Choroid plexus epithelial cell (primary cell): ENCODE results near the gene CD22.

ENCODE experiments used
- DNase-seq: peaks from one replicate; pipeline ENCODE4 v3.0.0-alpha.2; 2010; ENCODE audit warnings: low read depth
- H3K4me3 ChIP-seq: 2 replicates; pipeline ENCODE4 v1.5.1; 2011; ENCODE audit warnings: low read depth, mild to moderate bottlenecking, control low read depth, low read length, moderate library complexity
- CTCF ChIP-seq: conservative IDR thresholded peaks from 2 replicates; pipeline ENCODE4 v1.5.1; 2011; ENCODE audit warnings: low read depth, mild to moderate bottlenecking, control low read depth, inconsistent platforms, low read length, moderate library complexity

Gene CD22

GRCh38 chr19:35308910-35309309 is 20.1 kb upstream of the CD22 start:
- DNase-seq, result no peak
- no peak for TF ChIP-seq CTCF
- no peak overlapping the region for H3K4me3 ChIP-seq

- H3K4me3 ChIP-seq, result no peak overlapping the region
- TF ChIP-seq CTCF, result no peak
- peak; percentile 89 for DNase-seq
These were observed 19.3 kb upstream of the CD22 start for GRCh38 chr19:35309481-35310279.

- DNase-seq, result no peak
- TF ChIP-seq CTCF, result no peak
- H3K4me3 ChIP-seq, result no peak overlapping the region
These were observed 18.7 kb upstream of the CD22 start for GRCh38 chr19:35310331-35310730.

GRCh38 chr19:35310811-35311465 is 18.0 kb upstream of the CD22 start:
- no peak for TF ChIP-seq CTCF
- no peak overlapping the region for H3K4me3 ChIP-seq
- DNase-seq, result no peak

- no peak for TF ChIP-seq CTCF
- no peak overlapping the region for H3K4me3 ChIP-seq
- DNase-seq, result no peak
These were observed 16.9 kb upstream of the CD22 start for GRCh38 chr19:35311901-35312665.

- H3K4me3 ChIP-seq, result no peak overlapping the region
- DNase-seq, result no peak
- TF ChIP-seq CTCF, result no peak
These were observed 15.4 kb upstream of the CD22 start for GRCh38 chr19:35313587-35313986.
